K562 (cell line): ENCODE measurements around the gene CRLF1. TPM values are rescaled to one million over a fixed set of nuclear protein-coding genes. Genes with fewer than 3 reads are reported as not detected.
A peak's percentile ranks its signal among the peaks of the same experiment; 100 is the strongest.

Source experiments
- ATAC-seq: fragments of 200-7000 bp; cut with Tn5 transposase; 3 replicates; pipeline ENCODE4 v1.9.1; 2020; ENCODE audit warnings: moderate library complexity
- BruUV-seq: library from RNA; stranded (reverse); fragments of 400-500 nt; replicated peaks from 2 replicates; lab custom pipeline; 2021; lab: Mats Ljungman, UMichigan
- CTCF ChIA-PET: fragments of 300-600 bp; formaldehyde crosslinking; extraction: SDS; loops from one replicate; lab custom pipeline; 2021; ENCODE audit warnings: low intra/inter-chr PET ratio; lab: Yijun Ruan, JAX
- POLR2A ChIA-PET: fragments of 300-600, 350-650 bp; sonication (Branson Sonifier 250); formaldehyde crosslinking; extraction: SDS; loops from one replicate; lab custom pipeline; 2021; ENCODE audit warnings: antibody characterized with exemption, inconsistent platforms; lab: Yijun Ruan, JAX
- DNase-seq, 4 experiments: peaks; one replicate each; pipeline versions ENCODE4 v3.0.0 to v3.0.0-alpha.2; 2011 to 2018; ENCODE audit warnings: low spot score in 3 of 4, mixed read lengths in 3 of 4; ENCODE audit errors: extremely low read depth in 1 of 4
- FAIRE-seq: peaks from 2 replicates; lab custom pipeline; 2011; peaks lifted over from hg19 to GRCh38; lab: Jason Lieb, UNC
- H2AFZ ChIP-seq: 2 replicates; pipeline ENCODE4 v1.6.0; 2011; ENCODE audit warnings: low read depth, low read length, control low read depth, inconsistent platforms
- H3K27ac ChIP-seq: fragments of 200-600 bp; 3 replicates; pipeline ENCODE4 v1.8.0; 2011; ENCODE audit warnings: low read depth, mild to moderate bottlenecking, control low read depth, inconsistent platforms, low read length, moderate library complexity, mixed read lengths; ENCODE audit errors: extremely low read depth
- H3K27me3 ChIP-seq, 2 experiments: fragments of 300-600 bp in 1 of 2; 2 replicates in 1 of 2; 3 replicates in 1 of 2; pipeline versions ENCODE4 v1.6.0 to v1.8.0; 2011; ENCODE audit warnings: inconsistent platforms in 2 of 2, low read length in 2 of 2, mild to moderate bottlenecking in 1 of 2, mixed read lengths in 1 of 2, moderate library complexity in 1 of 2; ENCODE audit not compliant: control insufficient read depth in 2 of 2, insufficient read depth in 2 of 2
- H3K36me3 ChIP-seq: fragments of 300-600 bp; 3 replicates; pipeline ENCODE4 v1.8.0; 2011; ENCODE audit warnings: mild to moderate bottlenecking, low read length, inconsistent platforms; ENCODE audit not compliant: control insufficient read depth, insufficient read depth
- H3K4me1 ChIP-seq, 2 experiments: fragments of 200-600 bp in 1 of 2; replicated peaks in 1 of 2; 2 replicates in 1 of 2; 3 replicates in 1 of 2; pipeline versions ENCODE4 v1.5.1 to v1.8.0; 2011; ENCODE audit warnings: inconsistent platforms in 2 of 2, low read length in 2 of 2, mild to moderate bottlenecking in 1 of 2, mixed read lengths in 1 of 2, moderate library complexity in 1 of 2; ENCODE audit not compliant: control insufficient read depth in 2 of 2, insufficient read depth in 2 of 2
- H3K4me2 ChIP-seq: 2 replicates; pipeline ENCODE4 v1.6.1; 2011; ENCODE audit warnings: low read length, control low read depth, inconsistent platforms, mixed read lengths; ENCODE audit not compliant: insufficient read depth
- H3K4me3 ChIP-seq: fragments of 200-600 bp; sonication (generic), shearing (Covaris generic); 2 replicates; pipeline ENCODE4 v1.5.1; 2016; ENCODE audit warnings: control low read depth, inconsistent platforms
- H3K79me2 ChIP-seq: fragments of 200-600 bp; 3 replicates; pipeline ENCODE4 v1.8.0; 2011; ENCODE audit warnings: low read length, inconsistent platforms; ENCODE audit not compliant: control insufficient read depth, insufficient read depth
- H3K9ac ChIP-seq, 2 experiments: 2 replicates each; pipeline versions ENCODE4 v1.6.0 to v1.6.1; 2011; ENCODE audit warnings: low read depth in 2 of 2, low read length in 2 of 2, control low read depth in 1 of 2, inconsistent platforms in 1 of 2, mild to moderate bottlenecking in 1 of 2, mixed read lengths in 1 of 2; ENCODE audit not compliant: insufficient read depth in 1 of 2
- H3K9me1 ChIP-seq: one replicate; pipeline ENCODE4 v1.6.0; 2011; ENCODE audit warnings: inconsistent platforms, mild to moderate bottlenecking, low read length, moderate library complexity; ENCODE audit not compliant: control insufficient read depth, insufficient read depth
- H3K9me3 ChIP-seq: replicated peaks from 2 replicates; pipeline ENCODE4 v1.5.1; 2011; ENCODE audit warnings: low read depth, low read length, inconsistent platforms; ENCODE audit not compliant: control insufficient read depth, insufficient read depth
- H4K20me1 ChIP-seq: replicated peaks from 2 replicates; pipeline ENCODE4 v1.6.1; 2011; ENCODE audit warnings: low read length, inconsistent platforms, mixed read lengths; ENCODE audit not compliant: control insufficient read depth, insufficient read depth
- ATF1 ChIP-seq, 2 experiments: fragments of 450-650 bp in 1 of 2; IDR thresholded peaks; 2 replicates each; pipeline ENCODE4 v1.6.1; 2016; ENCODE audit warnings: missing compliant biosample characterization in 1 of 2, missing genetic modification characterization in 1 of 2
- ATF3 ChIP-seq, 2 experiments: fragments of 450-650 bp in 1 of 2; sonication (generic) in 1 of 2; formaldehyde crosslinking in 1 of 2; IDR thresholded peaks in 1 of 2; conservative IDR thresholded peaks in 1 of 2; 2 replicates each; pipeline versions ENCODE4 v1.6.1 to v1.8.1; 2016 to 2023; ENCODE audit warnings: mild to moderate bottlenecking in 2 of 2, moderate library complexity in 2 of 2, inconsistent platforms in 1 of 2, missing genetic modification reagents in 1 of 2
- ATF7 ChIP-seq: fragments of 450-650 bp; IDR thresholded peaks from 2 replicates; pipeline ENCODE4 v1.7.1; 2014; ENCODE audit warnings: mild to moderate bottlenecking, moderate library complexity
- CREM ChIP-seq: IDR thresholded peaks from 2 replicates; pipeline ENCODE4 v1.6.1; 2014; ENCODE audit warnings: antibody characterized with exemption, low read depth
- E2F3 ChIP-seq: fragments of 250-450 bp; sonication (Bioruptor Pico); IDR thresholded peaks from 2 replicates; pipeline ENCODE4 v1.4.0; 2020; ENCODE audit warnings: mild to moderate bottlenecking
- EWSR1 ChIP-seq: fragments of 450-650 bp; IDR thresholded peaks from 2 replicates; pipeline ENCODE4 v1.6.1; 2018; ENCODE audit warnings: borderline replicate concordance, mild to moderate bottlenecking, low read depth, moderate library complexity; ENCODE audit not compliant: partially characterized antibody
- FOXM1 ChIP-seq, 2 experiments: fragments of 450-650 bp in 1 of 2; sonication (generic) in 1 of 2; formaldehyde crosslinking in 1 of 2; IDR thresholded peaks; 2 replicates each; pipeline versions ENCODE4 v1.6.1 to v1.9.0; 2017 to 2022; ENCODE audit warnings: low read depth in 2 of 2, mild to moderate bottlenecking in 2 of 2, missing genetic modification reagents in 1 of 2, moderate library complexity in 1 of 2
- IRF2 ChIP-seq: sonication (generic); formaldehyde crosslinking; IDR thresholded peaks from 2 replicates; pipeline ENCODE4 v1.8.1; 2022; ENCODE audit warnings: mild to moderate bottlenecking, missing genetic modification reagents
- NR2C1 ChIP-seq, 2 experiments: fragments of 450-650 bp; IDR thresholded peaks; 2 replicates each; pipeline ENCODE4 v1.6.1; 2017; ENCODE audit warnings: mild to moderate bottlenecking in 2 of 2, antibody characterized with exemption in 1 of 2, inconsistent platforms in 1 of 2, missing compliant biosample characterization in 1 of 2, missing genetic modification characterization in 1 of 2
- PRMT5 ChIP-seq: sonication (generic); formaldehyde crosslinking; IDR thresholded peaks from 2 replicates; pipeline ENCODE4 v1.5.0; 2020; ENCODE audit warnings: missing genetic modification reagents
- RBM39 ChIP-seq: fragments of 200-400 bp; formaldehyde crosslinking; optimal IDR thresholded peaks from 2 replicates; pipeline ENCODE3; 2018; ENCODE audit warnings: low read depth, low read length
- TBL1XR1 ChIP-seq, 2 experiments: IDR thresholded peaks; 2 replicates each; pipeline ENCODE4 v1.6.1; 2012; ENCODE audit warnings: improper control_type of control experiment in 2 of 2, low read length in 2 of 2, mild to moderate bottlenecking in 1 of 2
- TOE1 ChIP-seq, 2 experiments: fragments of 450-650 bp in 1 of 2; sonication (generic) in 1 of 2; formaldehyde crosslinking in 1 of 2; IDR thresholded peaks; 2 replicates each; pipeline versions ENCODE4 v1.7.1 to v1.8.0; 2016 to 2022; ENCODE audit warnings: borderline replicate concordance in 2 of 2, mild to moderate bottlenecking in 2 of 2, antibody characterized with exemption in 1 of 2, inconsistent platforms in 1 of 2, low read depth in 1 of 2, missing genetic modification reagents in 1 of 2, moderate library complexity in 1 of 2
- ZBTB7A ChIP-seq: IDR thresholded peaks from 2 replicates; pipeline ENCODE4 v1.6.1; 2011; ENCODE audit warnings: low read depth, mild to moderate bottlenecking, low read length, moderate library complexity, borderline replicate concordance; ENCODE audit not compliant: control insufficient read depth
- ZNF253 ChIP-seq: fragments of 250-450 bp; sonication (Bioruptor Pico); conservative IDR thresholded peaks from 2 replicates; pipeline ENCODE4 v1.6.1; 2021; ENCODE audit warnings: mild to moderate bottlenecking
- WGBS: fragments of 100-300 bp; shearing (Covaris generic); methylation state at CpG from one replicate; pipeline ENCODE4 v1.1.6; 2016; ENCODE audit warnings: low coverage, mixed read lengths; ENCODE audit not compliant: insufficient coverage; ENCODE audit errors: missing lambda C conversion rate; 5-methylcytosine and 5-hydroxymethylcytosine counted together
- in situ Hi-C: fragments of 300-500 bp; cut with MboI; formaldehyde crosslinking; loops from 4 replicates; pipeline ENCODE4 v1.15.0; 2018; ENCODE audit warnings: inconsistent platforms, mixed read lengths
- intact Hi-C: fragments of 100-400 bp; cut with micrococcal nuclease; formaldehyde crosslinking; loops from 2 replicates; pipeline ENCODE4 v1.14.2; 2022
- polyA plus RNA-seq, 8 experiments: library from polyadenylated mRNA; depleted of rRNA in 4 of 8; stranded (reverse) in 5 of 8; unstranded in 3 of 8; fragments of >200 nt; fragmentation: Nextera tagmentation in 2 of 8; fragmentation: Illumina TruSeq in 1 of 8; extraction: Ambion mirVana in 2 of 8; extraction: Trizol in 1 of 8; gene quantifications; 2 replicates each; pipeline versions ENCODE4 v1.2.1 to v1.2.3, GENCODE V29; 2011 to 2014; ENCODE audit warnings: inconsistent platforms in 1 of 8, missing spikeins in 1 of 8
- total RNA-seq, 7 experiments: library from RNA; depleted of rRNA in 6 of 7; stranded (reverse); fragments of >200 nt in 6 of 7; fragmentation: Illumina TruSeq in 2 of 7; extraction: Trizol in 2 of 7; gene quantifications; 2 replicates each; pipeline versions ENCODE4 v1.2.1 to v1.2.3, GENCODE V29; 2011 to 2021; ENCODE audit warnings: low replicate concordance in 1 of 7
- TF ChIP-seq, protein P1 (sequence below): sonication (generic); formaldehyde crosslinking; IDR thresholded peaks from 2 replicates; pipeline ENCODE4 v1.8.1; 2023; ENCODE audit warnings: mild to moderate bottlenecking, missing genetic modification reagents

The CRLF1 gene
- total and polyA plus RNA-seq, 9 of the 15 experiments (the other 6 are each of a cell fraction or from before 2014, with no cell fraction given), result 0.85 to 3.6 (median 1.7) TPM

GRCh38 chr19:18612772-18613588 lies 6.4 kb upstream of the CRLF1 start, which contains the start of gene TMEM59L:
Gene TMEM59L, plus strand, starts transcription at chr19:18612870. Its CDS starts 89 bp downstream, at chr19:18612959.
- Histone ChIP-seq H3K36me3 (no peaks in the 10 kb centered on the region), H3K9me1 (no peaks in the 10 kb centered on the region), H3K79me2 (no peaks in the 10 kb centered on the region), H3K4me2 (peak within 1 kb of the TSS; percentile 23; the same call in 1 of the 2 replicates), H3K4me3 (no peak within 1 kb of the TSS), H3K4me1 (peaks cover 0 to 41% of the 10 kb centered on the region in 2 experiments; a peak in 2 of 5 replicates), H2AFZ (no peak within 1 kb of the TSS), H3K27ac (no peak within 1 kb of the TSS), H3K9ac (0 out of 4 replicates have a peak within 1 kb of the TSS, but pooled peaks of 1 of the 2 experiments have one; percentile 6), H4K20me1 (peaks cover 23% of the 10 kb centered on the region), H3K27me3 (peaks cover 45 to 78% of the 10 kb centered on the region in 2 experiments), H3K9me3 (no peaks in the 10 kb centered on the region)
- in situ Hi-C loops (no loop called here), intact Hi-C loops (no loop called here)
- BruUV-seq, result no TSS peak
- WGBS, result 4% methylated on average over 29 of the region's 70 CpGs
- POLR2A ChIA-PET, result interaction anchor here (0.5 to 1.2 kb wide), 2 partner anchors 11 to 19 kb away, joined by 3 read pairs; no protein-coding TSS in a partner anchor
- CTCF ChIA-PET, result no interaction called here
- FAIRE-seq, result no peak
- peak in 2 of 4 experiments; percentile 64 to 67 for DNase-seq
- no peak; the same call in 1 of the 3 replicates for ATAC-seq
- TF ChIP-seq ATF7 (peak; percentile 39; the same call in 1 of the 2 replicates), PRMT5 (no peak), CREM (peak; percentile 57; the same call in 1 of the 2 replicates), EWSR1 (no peak), E2F3 (no peak), IRF2 (no peak), ZNF253 (CRISPR knock-in tag) (no peak), TOE1 (IDR thresholded peaks at IDR 0.05; ENCODE audit: borderline replicate concordance) (no peak), TOE1 (CRISPR knock-in tag; IDR thresholded peaks at IDR 0.05; ENCODE audit: borderline replicate concordance, low read depth) (no peak), ZBTB7A (0 out of 2 replicates have a peak, but pooled peaks have one; percentile 15), RBM39 (no peak), FOXM1 (IDR thresholded peaks at IDR 0.05; ENCODE audit: low read depth) (no peak), FOXM1 (CRISPR knock-in tag; IDR thresholded peaks at IDR 0.05; ENCODE audit: low read depth) (no peak), ATF1 (CRISPR knock-in tag; IDR thresholded peaks at IDR 0.05) (no peak), ATF1 (tag; IDR thresholded peaks at IDR 0.05) (peak; percentile 42; the same call in 1 of the 2 replicates), ATF3 (IDR thresholded peaks at IDR 0.05) (peak; percentile 48; the same call in 1 of the 2 replicates), ATF3 (CRISPR knock-in tag; conservative IDR thresholded peaks at IDR 0.05) (no peak), NR2C1 (IDR thresholded peaks at IDR 0.05) (no peak), NR2C1 (tag; IDR thresholded peaks at IDR 0.05) (no peak), TBL1XR1 (IDR thresholded peaks at IDR 0.05; ENCODE audit: low read length in 2 of 2) (no peak)
- TF ChIP-seq, protein P1, sequence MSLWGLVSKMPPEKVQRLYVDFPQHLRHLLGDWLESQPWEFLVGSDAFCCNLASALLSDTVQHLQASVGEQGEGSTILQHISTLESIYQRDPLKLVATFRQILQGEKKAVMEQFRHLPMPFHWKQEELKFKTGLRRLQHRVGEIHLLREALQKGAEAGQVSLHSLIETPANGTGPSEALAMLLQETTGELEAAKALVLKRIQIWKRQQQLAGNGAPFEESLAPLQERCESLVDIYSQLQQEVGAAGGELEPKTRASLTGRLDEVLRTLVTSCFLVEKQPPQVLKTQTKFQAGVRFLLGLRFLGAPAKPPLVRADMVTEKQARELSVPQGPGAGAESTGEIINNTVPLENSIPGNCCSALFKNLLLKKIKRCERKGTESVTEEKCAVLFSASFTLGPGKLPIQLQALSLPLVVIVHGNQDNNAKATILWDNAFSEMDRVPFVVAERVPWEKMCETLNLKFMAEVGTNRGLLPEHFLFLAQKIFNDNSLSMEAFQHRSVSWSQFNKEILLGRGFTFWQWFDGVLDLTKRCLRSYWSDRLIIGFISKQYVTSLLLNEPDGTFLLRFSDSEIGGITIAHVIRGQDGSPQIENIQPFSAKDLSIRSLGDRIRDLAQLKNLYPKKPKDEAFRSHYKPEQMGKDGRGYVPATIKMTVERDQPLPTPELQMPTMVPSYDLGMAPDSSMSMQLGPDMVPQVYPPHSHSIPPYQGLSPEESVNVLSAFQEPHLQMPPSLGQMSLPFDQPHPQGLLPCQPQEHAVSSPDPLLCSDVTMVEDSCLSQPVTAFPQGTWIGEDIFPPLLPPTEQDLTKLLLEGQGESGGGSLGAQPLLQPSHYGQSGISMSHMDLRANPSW (CRISPR knock-in tag), result no peak
